K562 (cell line): ENCODE measurements around the gene TSTD2. TPM values are rescaled to one million over a fixed set of nuclear protein-coding genes. Genes with fewer than 3 reads are reported as not detected.

Experiments
- ATAC-seq: fragments of 200-7000 bp; cut with Tn5 transposase; 3 replicates; pipeline ENCODE4 v1.9.1; 2020; ENCODE audit warnings: moderate library complexity
- BruUV-seq: library from RNA; stranded (reverse); fragments of 400-500 nt; replicated peaks from 2 replicates; lab custom pipeline; 2021; lab: Mats Ljungman, UMichigan
- CTCF ChIA-PET: fragments of 300-600 bp; formaldehyde crosslinking; extraction: SDS; loops from one replicate; lab custom pipeline; 2021; ENCODE audit warnings: low intra/inter-chr PET ratio; lab: Yijun Ruan, JAX
- POLR2A ChIA-PET: fragments of 300-600, 350-650 bp; sonication (Branson Sonifier 250); formaldehyde crosslinking; extraction: SDS; loops from one replicate; lab custom pipeline; 2021; ENCODE audit warnings: antibody characterized with exemption, inconsistent platforms; lab: Yijun Ruan, JAX
- DNase-seq, 4 experiments: peaks; one replicate each; pipeline versions ENCODE4 v3.0.0 to v3.0.0-alpha.2; 2011 to 2018; ENCODE audit warnings: low spot score in 3 of 4, mixed read lengths in 3 of 4; ENCODE audit errors: extremely low read depth in 1 of 4
- FAIRE-seq: peaks from 2 replicates; lab custom pipeline; 2011; peaks lifted over from hg19 to GRCh38; lab: Jason Lieb, UNC
- H2AFZ ChIP-seq: 2 replicates; pipeline ENCODE4 v1.6.0; 2011; ENCODE audit warnings: low read depth, low read length, control low read depth, inconsistent platforms
- H3K27ac ChIP-seq: fragments of 200-600 bp; 3 replicates; pipeline ENCODE4 v1.8.0; 2011; ENCODE audit warnings: low read depth, mild to moderate bottlenecking, control low read depth, inconsistent platforms, low read length, moderate library complexity, mixed read lengths; ENCODE audit errors: extremely low read depth
- H3K27me3 ChIP-seq, 2 experiments: fragments of 300-600 bp in 1 of 2; 2 replicates in 1 of 2; 3 replicates in 1 of 2; pipeline versions ENCODE4 v1.6.0 to v1.8.0; 2011; ENCODE audit warnings: inconsistent platforms in 2 of 2, low read length in 2 of 2, mild to moderate bottlenecking in 1 of 2, mixed read lengths in 1 of 2, moderate library complexity in 1 of 2; ENCODE audit not compliant: control insufficient read depth in 2 of 2, insufficient read depth in 2 of 2
- H3K36me3 ChIP-seq: fragments of 300-600 bp; 3 replicates; pipeline ENCODE4 v1.8.0; 2011; ENCODE audit warnings: mild to moderate bottlenecking, low read length, inconsistent platforms; ENCODE audit not compliant: control insufficient read depth, insufficient read depth
- H3K4me1 ChIP-seq, 2 experiments: fragments of 200-600 bp in 1 of 2; replicated peaks in 1 of 2; 2 replicates in 1 of 2; 3 replicates in 1 of 2; pipeline versions ENCODE4 v1.5.1 to v1.8.0; 2011; ENCODE audit warnings: inconsistent platforms in 2 of 2, low read length in 2 of 2, mild to moderate bottlenecking in 1 of 2, mixed read lengths in 1 of 2, moderate library complexity in 1 of 2; ENCODE audit not compliant: control insufficient read depth in 2 of 2, insufficient read depth in 2 of 2
- H3K4me2 ChIP-seq: 2 replicates; pipeline ENCODE4 v1.6.1; 2011; ENCODE audit warnings: low read length, control low read depth, inconsistent platforms, mixed read lengths; ENCODE audit not compliant: insufficient read depth
- H3K4me3 ChIP-seq: fragments of 200-600 bp; sonication (generic), shearing (Covaris generic); 2 replicates; pipeline ENCODE4 v1.5.1; 2016; ENCODE audit warnings: control low read depth, inconsistent platforms
- H3K79me2 ChIP-seq: fragments of 200-600 bp; 3 replicates; pipeline ENCODE4 v1.8.0; 2011; ENCODE audit warnings: low read length, inconsistent platforms; ENCODE audit not compliant: control insufficient read depth, insufficient read depth
- H3K9ac ChIP-seq, 2 experiments: 2 replicates each; pipeline versions ENCODE4 v1.6.0 to v1.6.1; 2011; ENCODE audit warnings: low read depth in 2 of 2, low read length in 2 of 2, control low read depth in 1 of 2, inconsistent platforms in 1 of 2, mild to moderate bottlenecking in 1 of 2, mixed read lengths in 1 of 2; ENCODE audit not compliant: insufficient read depth in 1 of 2
- H3K9me1 ChIP-seq: one replicate; pipeline ENCODE4 v1.6.0; 2011; ENCODE audit warnings: inconsistent platforms, mild to moderate bottlenecking, low read length, moderate library complexity; ENCODE audit not compliant: control insufficient read depth, insufficient read depth
- H3K9me3 ChIP-seq: replicated peaks from 2 replicates; pipeline ENCODE4 v1.5.1; 2011; ENCODE audit warnings: low read depth, low read length, inconsistent platforms; ENCODE audit not compliant: control insufficient read depth, insufficient read depth
- H4K20me1 ChIP-seq: replicated peaks from 2 replicates; pipeline ENCODE4 v1.6.1; 2011; ENCODE audit warnings: low read length, inconsistent platforms, mixed read lengths; ENCODE audit not compliant: control insufficient read depth, insufficient read depth
- EP300 ChIP-seq: IDR thresholded peaks from 2 replicates; pipeline ENCODE4 v1.6.1; 2012; ENCODE audit warnings: low read length, improper control_type of control experiment
- KLF10 ChIP-seq: fragments of 250-450 bp; sonication (Bioruptor Pico); IDR thresholded peaks from 2 replicates; pipeline ENCODE4 v1.6.1; 2021; ENCODE audit warnings: matching md5 sums
- NR3C1 ChIP-seq: sonication (generic); formaldehyde crosslinking; IDR thresholded peaks from 2 replicates; pipeline ENCODE4 v1.8.1; 2022; ENCODE audit warnings: missing genetic modification reagents
- SMARCC2 ChIP-seq: fragments of 450-650 bp; IDR thresholded peaks from 2 replicates; pipeline ENCODE4 v1.6.1; 2017; ENCODE audit warnings: antibody characterized with exemption, moderate library complexity, mild to moderate bottlenecking, low read depth
- SP1 ChIP-seq: sonication (generic); formaldehyde crosslinking; IDR thresholded peaks from 2 replicates; pipeline ENCODE4 v1.8.1; 2022; ENCODE audit warnings: mild to moderate bottlenecking, missing genetic modification reagents
- TAL1 ChIP-seq: fragments of 450-650 bp; IDR thresholded peaks from 2 replicates; pipeline ENCODE4 v1.6.1; 2016; ENCODE audit warnings: mild to moderate bottlenecking
- TSC22D4 ChIP-seq: fragments of 450-650 bp; IDR thresholded peaks from 2 replicates; pipeline ENCODE4 v1.6.1; 2016; ENCODE audit warnings: missing genetic modification characterization, missing biosample characterization, control low read depth
- ZBTB1 ChIP-seq: sonication (generic); formaldehyde crosslinking; IDR thresholded peaks from 2 replicates; pipeline ENCODE4 v1.8.1; 2023; ENCODE audit warnings: missing genetic modification reagents, low read depth, mild to moderate bottlenecking, borderline replicate concordance
- ZBTB12 ChIP-seq: fragments of 250-450 bp; sonication (Bioruptor Pico); IDR thresholded peaks from 2 replicates; pipeline ENCODE4 v1.4.0; 2020
- ZC3H8 ChIP-seq: fragments of 450-650 bp; IDR thresholded peaks from 2 replicates; pipeline ENCODE4 v1.6.1; 2017
- ZNF518B ChIP-seq: fragments of 250-450 bp; sonication (Bioruptor Pico); IDR thresholded peaks from 2 replicates; pipeline ENCODE4 v1.5.0; 2021; ENCODE audit warnings: mild to moderate bottlenecking, moderate library complexity
- ZNF57 ChIP-seq: fragments of 450-650 bp; formaldehyde crosslinking; IDR thresholded peaks from 2 replicates; pipeline ENCODE4 v1.4.0; 2020; ENCODE audit warnings: mild to moderate bottlenecking, moderate library complexity
- ZNF584 ChIP-seq: fragments of 200-800 bp; sonication (Bioruptor generic); IDR thresholded peaks from 2 replicates; pipeline ENCODE4 v1.6.1; 2016; ENCODE audit warnings: low read depth, mild to moderate bottlenecking, missing genetic modification characterization, missing compliant biosample characterization
- ZNF696 ChIP-seq: fragments of 250-450 bp; sonication (Bioruptor Pico); conservative IDR thresholded peaks from 2 replicates; pipeline ENCODE4 v1.4.0; 2020; ENCODE audit warnings: mild to moderate bottlenecking, moderate library complexity
- WGBS: fragments of 100-300 bp; shearing (Covaris generic); methylation state at CpG from one replicate; pipeline ENCODE4 v1.1.6; 2016; ENCODE audit warnings: low coverage, mixed read lengths; ENCODE audit not compliant: insufficient coverage; ENCODE audit errors: missing lambda C conversion rate; 5-methylcytosine and 5-hydroxymethylcytosine counted together
- in situ Hi-C: fragments of 300-500 bp; cut with MboI; formaldehyde crosslinking; loops from 4 replicates; pipeline ENCODE4 v1.15.0; 2018; ENCODE audit warnings: inconsistent platforms, mixed read lengths
- intact Hi-C: fragments of 100-400 bp; cut with micrococcal nuclease; formaldehyde crosslinking; loops from 2 replicates; pipeline ENCODE4 v1.14.2; 2022
- polyA plus RNA-seq, 8 experiments: library from polyadenylated mRNA; depleted of rRNA in 4 of 8; stranded (reverse) in 5 of 8; unstranded in 3 of 8; fragments of >200 nt; fragmentation: Nextera tagmentation in 2 of 8; fragmentation: Illumina TruSeq in 1 of 8; extraction: Ambion mirVana in 2 of 8; extraction: Trizol in 1 of 8; gene quantifications; 2 replicates each; pipeline versions ENCODE4 v1.2.1 to v1.2.3, GENCODE V29; 2011 to 2014; ENCODE audit warnings: inconsistent platforms in 1 of 8, missing spikeins in 1 of 8
- total RNA-seq, 7 experiments: library from RNA; depleted of rRNA in 6 of 7; stranded (reverse); fragments of >200 nt in 6 of 7; fragmentation: Illumina TruSeq in 2 of 7; extraction: Trizol in 2 of 7; gene quantifications; 2 replicates each; pipeline versions ENCODE4 v1.2.1 to v1.2.3, GENCODE V29; 2011 to 2021; ENCODE audit warnings: low replicate concordance in 1 of 7
- TF ChIP-seq, protein P1 (sequence below): sonication (generic); formaldehyde crosslinking; IDR thresholded peaks from 2 replicates; pipeline ENCODE4 v1.8.1; 2023; ENCODE audit warnings: mild to moderate bottlenecking, missing genetic modification reagents

The TSTD2 gene
- total and polyA plus RNA-seq, 9 of the 15 experiments (the other 6 are each of a cell fraction or from before 2014, with no cell fraction given) = 10.1 to 36.7 (median 19.0) TPM

GRCh38 chr9:97632985-97633858 is at the start of gene TSTD2, which contains the start of gene NCBP1 (continued):
- peak; percentile 78 for TF ChIP-seq SP1 (CRISPR knock-in tag)
- peak; percentile 92 for TF ChIP-seq ZBTB12 (CRISPR knock-in tag)
- TF ChIP-seq ZNF57 (CRISPR knock-in tag) = no peak
- no peak; the same call in 1 of the 2 replicates for TF ChIP-seq SMARCC2
- TF ChIP-seq ZNF696 = no peak

- H4K20me1 ChIP-seq = no peaks in the 10 kb centered on the region
- DNase-seq (no peak), ATAC-seq (no peak), FAIRE-seq (no peak)
- H3K4me3 ChIP-seq = no peak overlapping the region
- no peaks in the 10 kb centered on the region for H3K79me2 ChIP-seq
- intact Hi-C loops (no loop called here), in situ Hi-C loops (no loop called here)
- H3K4me2 ChIP-seq = no peak overlapping the region
- CTCF ChIA-PET = no interaction called here
- H3K27ac ChIP-seq = no peak overlapping the region
- no TSS peak for BruUV-seq
- POLR2A ChIA-PET = interaction anchor here (1.0 to 1.3 kb wide), 2 partner anchors 9 to 28 kb away, joined by 4 to 5 read pairs; no protein-coding TSS in a partner anchor
- H3K9me3 ChIP-seq = no peaks in the 10 kb centered on the region
- no peaks in the 10 kb centered on the region for H3K27me3 ChIP-seq
- H3K9ac ChIP-seq = no peak overlapping the region
- no peaks in the 10 kb centered on the region for H3K9me1 ChIP-seq
- no peak overlapping the region for H2AFZ ChIP-seq
- no peaks in the 10 kb centered on the region for H3K4me1 ChIP-seq
- peaks cover 80% of the 10 kb centered on the region for H3K36me3 ChIP-seq
- 94% methylated on average over 1 of the region's 1 CpG for WGBS
- TF ChIP-seq, protein P1, sequence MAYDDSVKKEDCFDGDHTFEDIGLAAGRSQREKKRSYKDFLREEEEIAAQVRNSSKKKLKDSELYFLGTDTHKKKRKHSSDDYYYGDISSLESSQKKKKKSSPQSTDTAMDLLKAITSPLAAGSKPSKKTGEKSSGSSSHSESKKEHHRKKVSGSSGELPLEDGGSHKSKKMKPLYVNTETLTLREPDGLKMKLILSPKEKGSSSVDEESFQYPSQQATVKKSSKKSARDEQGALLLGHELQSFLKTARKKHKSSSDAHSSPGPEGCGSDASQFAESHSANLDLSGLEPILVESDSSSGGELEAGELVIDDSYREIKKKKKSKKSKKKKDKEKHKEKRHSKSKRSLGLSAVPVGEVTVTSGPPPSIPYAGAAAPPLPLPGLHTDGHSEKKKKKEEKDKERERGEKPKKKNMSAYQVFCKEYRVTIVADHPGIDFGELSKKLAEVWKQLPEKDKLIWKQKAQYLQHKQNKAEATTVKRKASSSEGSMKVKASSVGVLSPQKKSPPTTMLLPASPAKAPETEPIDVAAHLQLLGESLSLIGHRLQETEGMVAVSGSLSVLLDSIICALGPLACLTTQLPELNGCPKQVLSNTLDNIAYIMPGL (CRISPR knock-in tag) = no peak
- TF ChIP-seq ZC3H8 = no peak
- TF ChIP-seq KLF10 (CRISPR knock-in tag) = no peak
- no peak for TF ChIP-seq ZBTB1 (CRISPR knock-in tag)
- TF ChIP-seq TSC22D4 (tag) = no peak
- TF ChIP-seq ZNF584 (CRISPR knock-in tag) = no peak
- TF ChIP-seq NR3C1 (CRISPR knock-in tag) = no peak
- no peak for TF ChIP-seq TAL1
- no peak for TF ChIP-seq ZNF518B (CRISPR knock-in tag)
- TF ChIP-seq EP300 = no peak
Measured at GRCh38 chr9:97682242-97682641, 49.1 kb upstream of the TSTD2 start.
